Lower leg skin (tissue), 3 donors: Measurements from ENCODE around the gene ANO10.

Source experiments
- CTCF ChIP-seq, 3 donors: fragments of 450-650 bp; IDR thresholded peaks; one replicate each; pipeline ENCODE4 v1.5.1; 2016; ENCODE audit warnings: antibody characterized with exemption in 3 of 3, mild to moderate bottlenecking in 3 of 3, moderate library complexity in 2 of 3
- POLR2A ChIP-seq, 2 donors: fragments of 450-650 bp; IDR thresholded peaks; one replicate each; pipeline ENCODE4 v1.6.1; 2016 to 2017; ENCODE audit warnings: antibody characterized with exemption in 2 of 2, mild to moderate bottlenecking in 1 of 2, moderate library complexity in 1 of 2

- no peak for TF ChIP-seq POLR2A (IDR thresholded peaks at IDR 0.05)
- TF ChIP-seq CTCF (IDR thresholded peaks at IDR 0.05), result no peak
These were observed 98.3 kb downstream of the ANO10 start for GRCh38 chr3:43523454-43524053.
